Endodermal cell (in vitro differentiated cells): ENCODE data around the gene CTDNEP1. TPM values are rescaled to one million over a fixed set of nuclear protein-coding genes. Genes with fewer than 3 reads are reported as not detected.

Experiments used
- DNase-seq: peaks from one replicate; pipeline ENCODE4 v3.0.0-alpha.2; 2017
- H3K27ac ChIP-seq: 2 replicates; pipeline ENCODE4 v1.5.1; 2013; ENCODE audit warnings: mild to moderate bottlenecking, low read depth, low read length, moderate library complexity
- H3K27me3 ChIP-seq: 2 replicates; pipeline ENCODE4 v1.6.1; 2013; ENCODE audit warnings: mild to moderate bottlenecking, low read length, moderate library complexity; ENCODE audit not compliant: insufficient read depth, control insufficient read depth, poor library complexity, severe bottlenecking
- H3K36me3 ChIP-seq: 2 replicates; pipeline ENCODE4 v1.7.0; 2013; ENCODE audit warnings: mild to moderate bottlenecking, low read length, moderate library complexity; ENCODE audit not compliant: control insufficient read depth, insufficient read depth
- H3K4me1 ChIP-seq: one replicate; pipeline ENCODE4 v1.7.0; 2013; ENCODE audit warnings: low read length; ENCODE audit not compliant: control insufficient read depth, insufficient read depth
- H3K4me3 ChIP-seq: 2 replicates; pipeline ENCODE4 v1.5.1; 2013; ENCODE audit warnings: mild to moderate bottlenecking, low read length, moderate library complexity
- H3K9ac ChIP-seq: 2 replicates; pipeline ENCODE4 v1.6.1; 2013; ENCODE audit warnings: mild to moderate bottlenecking, low read length, moderate library complexity; ENCODE audit not compliant: poor library complexity, severe bottlenecking; ENCODE audit errors: extremely low read depth
- H3K9me3 ChIP-seq: 2 replicates; pipeline ENCODE4 v1.6.1; 2013; ENCODE audit warnings: mild to moderate bottlenecking, low read length, moderate library complexity; ENCODE audit not compliant: control insufficient read depth
- H3K27ac Mint-ChIP-seq: 2 replicates; pipeline ENCODE4 v1.8.0; 2020; ENCODE audit warnings: mixed read lengths
- H3K27me3 Mint-ChIP-seq: 2 replicates; pipeline ENCODE4 v1.8.0; 2021; ENCODE audit warnings: mild to moderate bottlenecking, mixed read lengths; ENCODE audit not compliant: insufficient read depth
- H3K36me3 Mint-ChIP-seq: 2 replicates; pipeline ENCODE4 v1.8.0; 2020; ENCODE audit warnings: low read depth, mixed read lengths
- H3K4me1 Mint-ChIP-seq: 2 replicates; pipeline ENCODE4 v1.8.0; 2020; ENCODE audit warnings: mixed read lengths
- H3K4me3 Mint-ChIP-seq: 2 replicates; pipeline ENCODE4 v1.8.0; 2020; ENCODE audit warnings: mild to moderate bottlenecking, moderate library complexity, mixed read lengths
- H3K9me3 Mint-ChIP-seq: 2 replicates; pipeline ENCODE4 v1.8.0; 2020; ENCODE audit warnings: mild to moderate bottlenecking, mixed read lengths
- CTCF ChIP-seq: fragments of 200-600 bp; sonication (generic); conservative IDR thresholded peaks from 2 replicates; pipeline ENCODE4 v1.5.0; 2021; ENCODE audit warnings: antibody characterized with exemption, mild to moderate bottlenecking
- whole genome bisulfite sequencing, 2 experiments: methylation state at CpG; one replicate each; pipeline versions ENCODE4 v1.1.5 to v1.1.7; 2013; ENCODE audit warnings: missing lambda C conversion rate in 2 of 2, mixed read lengths in 1 of 2; ENCODE audit not compliant: insufficient coverage in 1 of 2, insufficient read length in 1 of 2; 5-methylcytosine and 5-hydroxymethylcytosine counted together
- total RNA-seq, 2 donors: library from RNA; stranded (reverse); fragmentation: NEBNext Ultra II Directional in 1 of 2; extraction: Animal tissue kit (Norgen Biotek cat#: 25700) in 1 of 2; gene quantifications; 2 replicates in 1 of 2; 3 replicates in 1 of 2; pipeline ENCODE4 v1.2.1, GENCODE V29; 2021

CTDNEP1 gene
- total RNA-seq, 2 donors from 2014 or later = 123 to 125 TPM

DNA sequence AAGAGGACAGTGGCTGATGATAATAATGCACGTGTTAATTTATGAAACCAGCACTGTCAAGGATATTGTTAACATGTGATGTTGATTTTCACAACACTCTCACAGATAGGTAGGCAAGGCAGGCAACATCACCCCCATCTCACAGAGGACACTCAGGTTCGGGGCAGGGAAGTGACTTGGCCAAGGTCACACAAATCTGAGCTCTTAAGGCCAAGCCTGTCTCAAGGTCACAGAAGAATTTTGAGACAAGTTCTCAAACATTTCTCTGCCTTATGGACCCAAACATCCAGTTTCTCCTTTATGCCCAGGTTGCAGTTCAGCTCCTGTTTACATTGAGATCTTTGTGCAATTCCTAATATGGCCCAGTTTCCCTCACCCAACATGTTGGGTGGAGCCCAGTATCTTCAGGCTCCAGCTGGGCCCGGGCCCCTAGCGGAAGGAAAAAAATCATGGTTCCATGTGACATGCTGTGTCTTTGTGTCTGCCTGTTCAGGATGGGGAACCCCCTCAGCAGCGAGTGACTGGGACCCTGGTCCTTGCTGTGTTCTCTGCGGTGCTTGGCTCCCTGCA, 31.3 kb upstream of the CTDNEP1 start:
- H3K27ac Mint-ChIP-seq = no peak overlapping the region
- no peaks in the 10 kb centered on the region for H3K36me3 Mint-ChIP-seq
- 83 to 85% methylated on average over 4 to 6 of the region's 6 CpGs for WGBS, 2 experiments
- Histone ChIP-seq H3K36me3 (no peaks in the 10 kb centered on the region), H3K9me3 (no peaks in the 10 kb centered on the region), H3K4me1 (peaks cover 5% of the 10 kb centered on the region), H3K4me3 (peak overlapping the region; percentile 67), H3K27me3 (peaks cover 16% of the 10 kb centered on the region), H3K9ac (no peak overlapping the region), H3K27ac (no peak overlapping the region)
- peaks cover 6% of the 10 kb centered on the region for H3K4me1 Mint-ChIP-seq
- TF ChIP-seq CTCF = no peak
- peak overlapping the region; percentile 60 for H3K4me3 Mint-ChIP-seq
- no peak for DNase-seq
- H3K9me3 Mint-ChIP-seq = no peaks in the 10 kb centered on the region
- peaks cover 37% of the 10 kb centered on the region for H3K27me3 Mint-ChIP-seq

- Histone ChIP-seq H3K36me3 (no peaks in the 10 kb centered on the region), H3K4me1 (peaks cover 5% of the 10 kb centered on the region), H3K27me3 (peaks cover 16% of the 10 kb centered on the region), H3K9ac (peak overlapping the region; percentile 30), H3K4me3 (peak overlapping the region; percentile 67), H3K9me3 (no peaks in the 10 kb centered on the region), H3K27ac (no peak overlapping the region)
- Mint-ChIP-seq H3K4me1 (peaks cover 6% of the 10 kb centered on the region), H3K9me3 (no peaks in the 10 kb centered on the region), H3K27ac (no peak overlapping the region), H3K4me3 (peak overlapping the region; percentile 60), H3K27me3 (peaks cover 33% of the 10 kb centered on the region), H3K36me3 (no peaks in the 10 kb centered on the region)
- 4 to 7% methylated on average over 8 to 43 of the region's 43 CpGs for WGBS, 2 experiments
- no peak for TF ChIP-seq CTCF
- DNase-seq = peak; percentile 82
Measured at GRCh38 chr17:7281953-7282751, 30.6 kb upstream of the CTDNEP1 start.

DNA sequence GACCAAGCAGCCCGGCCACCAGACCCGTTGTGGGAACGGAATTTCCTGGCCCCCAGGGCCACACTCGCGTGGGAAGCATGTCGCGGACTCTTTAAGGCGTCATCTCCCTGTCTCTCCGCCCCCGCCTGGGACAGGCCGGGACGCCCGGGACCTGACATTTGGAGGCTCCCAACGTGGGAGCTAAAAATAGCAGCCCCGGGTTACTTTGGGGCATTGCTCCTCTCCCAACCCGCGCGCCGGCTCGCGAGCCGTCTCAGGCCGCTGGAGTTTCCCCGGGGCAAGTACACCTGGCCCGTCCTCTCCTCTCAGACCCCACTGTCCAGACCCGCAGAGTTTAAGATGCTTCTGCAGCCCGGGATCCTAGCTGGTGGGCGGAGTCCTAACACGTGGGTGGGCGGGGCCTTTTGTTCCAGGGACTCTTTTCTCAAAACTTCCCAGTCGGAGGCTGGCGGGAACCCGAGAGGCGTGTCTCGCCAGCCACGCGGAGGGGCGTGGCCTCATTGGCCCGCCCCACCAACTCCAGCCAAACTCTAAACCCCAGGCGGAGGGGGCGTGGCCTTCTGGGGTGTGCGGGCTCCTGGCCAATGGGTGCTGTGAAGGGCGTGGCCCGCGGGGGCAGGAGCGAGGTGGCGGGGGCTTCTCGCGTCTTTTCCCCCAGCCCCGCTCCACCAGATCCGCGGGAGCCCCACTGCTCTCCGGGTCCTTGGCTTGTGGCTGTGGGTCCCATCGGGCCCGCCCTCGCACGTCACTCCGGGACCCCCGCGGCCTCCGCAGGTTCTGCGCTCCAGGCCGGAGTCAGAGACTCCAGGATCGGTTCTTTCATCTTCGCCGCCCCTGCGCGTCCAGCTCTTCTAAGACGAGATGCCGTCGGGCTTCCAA, 29.8 kb upstream of the CTDNEP1 start, which contains the start of gene SLC2A4:
Gene SLC2A4, plus strand, starts transcription at position 645 of the 879 bp plus-strand sequence. Its CDS starts 217 bp downstream, at position 862.
- H3K9me3 Mint-ChIP-seq = no peaks in the 10 kb centered on the region
- TF ChIP-seq CTCF = no peak
- peaks cover 5% of the 10 kb centered on the region for H3K4me1 ChIP-seq
- no peaks in the 10 kb centered on the region for H3K36me3 ChIP-seq
- peak; percentile 100 for DNase-seq
- H3K9me3 ChIP-seq = no peaks in the 10 kb centered on the region
- peak within 1 kb of the TSS; percentile 30 for H3K9ac ChIP-seq
- no peaks in the 10 kb centered on the region for H3K36me3 Mint-ChIP-seq
- peak within 1 kb of the TSS; percentile 70 for H3K27ac Mint-ChIP-seq
- H3K27ac ChIP-seq = peak within 1 kb of the TSS; percentile 18
- peaks cover 33% of the 10 kb centered on the region for H3K27me3 Mint-ChIP-seq
- WGBS, 2 experiments = 0 to 1% methylated on average over 29 to 71 of the region's 71 CpGs
- H3K4me1 Mint-ChIP-seq = peaks cover 6% of the 10 kb centered on the region
- H3K27me3 ChIP-seq = peaks cover 16% of the 10 kb centered on the region
- peak within 1 kb of the TSS; percentile 60 for H3K4me3 Mint-ChIP-seq
- H3K4me3 ChIP-seq = peak within 1 kb of the TSS; percentile 67
